Fibroblast of mammary gland (primary cell): ENCODE measurements around the gene ATE1.

Experiments
- DNase-seq: peaks from one replicate; pipeline ENCODE4 v3.0.0-alpha.2; 2010; ENCODE audit warnings: low read depth
- H3K4me3 ChIP-seq: 2 replicates; pipeline ENCODE4 v1.5.1; 2011; ENCODE audit warnings: low read depth, mild to moderate bottlenecking, low read length, moderate library complexity; ENCODE audit not compliant: control insufficient read depth
- CTCF ChIP-seq: conservative IDR thresholded peaks from 2 replicates; pipeline ENCODE4 v1.5.1; 2011; ENCODE audit warnings: low read depth, low read length, inconsistent platforms; ENCODE audit not compliant: control insufficient read depth, insufficient read depth

The ATE1 gene

GRCh38 chr10:121961456-121961855 is 33.6 kb upstream of the ATE1 start:
- H3K4me3 ChIP-seq: no peak overlapping the region
- no peak for TF ChIP-seq CTCF
- no peak for DNase-seq

GRCh38 chr10:121959671-121960070 is 31.8 kb upstream of the ATE1 start:
- H3K4me3 ChIP-seq: no peak overlapping the region
- TF ChIP-seq CTCF: no peak
- DNase-seq: no peak

- peak; percentile 75 for DNase-seq
- no peak for TF ChIP-seq CTCF
- H3K4me3 ChIP-seq: no peak overlapping the region
These were observed 28.6 kb upstream of the ATE1 start for GRCh38 chr10:121956111-121957061.

GRCh38 chr10:121952226-121952625 is 24.4 kb upstream of the ATE1 start:
- no peak overlapping the region for H3K4me3 ChIP-seq
- DNase-seq: peak; percentile 89
- TF ChIP-seq CTCF: no peak

- no peak for TF ChIP-seq CTCF
- no peak overlapping the region for H3K4me3 ChIP-seq
- no peak for DNase-seq
These were observed 21.6 kb upstream of the ATE1 start for GRCh38 chr10:121949451-121949850.

- DNase-seq: no peak
- no peak overlapping the region for H3K4me3 ChIP-seq
- no peak for TF ChIP-seq CTCF
These were observed 21.2 kb upstream of the ATE1 start for GRCh38 chr10:121949049-121949448.
